GM19467 (cell line): Measurements from ENCODE around the gene ACADSB.
A peak's percentile ranks its signal among the peaks of the same experiment; 100 is the strongest.

Experiments used
- ATAC-seq: cut with Tn5 transposase; IDR thresholded peaks from one replicate; pipeline ENCODE4 v1.9.1; 2021; ENCODE audit warnings: mild to moderate bottlenecking, moderate library complexity; ENCODE audit not compliant: unreplicated experiment

Gene ACADSB

DNA sequence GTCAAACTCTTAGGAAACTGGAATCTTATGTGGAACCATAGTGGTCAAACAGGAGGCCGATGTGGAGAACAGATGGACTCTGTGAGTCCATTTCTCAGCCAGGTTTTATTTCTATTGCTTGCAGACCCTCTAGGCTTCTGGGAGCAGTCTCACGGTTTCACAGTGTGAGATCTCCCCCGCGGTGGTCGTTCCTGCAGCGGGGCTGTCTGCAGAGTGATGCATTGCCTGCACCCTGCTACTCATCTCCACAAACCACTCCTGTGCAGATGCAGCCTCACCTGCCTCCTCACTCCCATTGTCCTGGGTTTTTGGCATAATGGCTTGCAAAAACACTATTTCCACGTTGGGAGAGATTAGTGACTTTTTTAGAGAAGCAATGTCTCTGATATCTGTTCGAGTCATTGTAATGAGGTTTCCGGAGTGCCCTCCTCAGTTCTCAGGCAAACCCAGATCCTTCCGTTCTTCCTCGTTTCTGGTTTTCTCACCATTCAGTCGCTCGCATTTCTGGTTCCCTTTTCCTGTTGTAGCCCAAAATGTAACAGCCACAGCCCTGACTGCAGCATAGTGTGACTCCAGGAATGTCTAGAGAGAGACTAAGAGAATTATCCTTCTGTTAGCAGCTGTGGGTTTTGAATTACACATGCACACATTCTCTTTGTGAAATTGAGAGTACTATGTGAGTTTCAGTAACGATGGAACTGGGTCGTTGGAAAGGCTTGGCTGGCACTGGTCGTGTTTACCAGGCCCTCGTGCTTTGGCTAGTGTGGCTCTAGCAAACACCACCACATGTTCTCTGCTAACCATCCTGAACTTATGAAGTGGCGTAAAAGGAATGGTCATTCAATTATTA lies 30.2 kb downstream of the ACADSB start:
- ATAC-seq: no peak

DNA sequence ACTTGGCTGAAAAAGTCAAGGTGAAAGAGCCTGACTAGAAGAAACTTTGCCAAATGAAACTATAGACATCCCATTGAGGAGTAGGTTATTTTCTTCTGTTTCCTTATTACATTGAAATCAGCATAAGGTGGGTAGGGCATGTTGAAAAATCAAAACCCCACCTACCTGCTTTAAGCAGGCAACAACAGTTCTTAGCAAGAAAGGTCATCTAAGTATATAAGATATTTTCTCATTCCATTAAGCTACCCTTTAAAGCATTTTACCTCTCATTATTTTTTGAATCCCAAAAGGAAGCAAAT lies 30.8 kb downstream of the ACADSB start:
- no peak for ATAC-seq

DNA sequence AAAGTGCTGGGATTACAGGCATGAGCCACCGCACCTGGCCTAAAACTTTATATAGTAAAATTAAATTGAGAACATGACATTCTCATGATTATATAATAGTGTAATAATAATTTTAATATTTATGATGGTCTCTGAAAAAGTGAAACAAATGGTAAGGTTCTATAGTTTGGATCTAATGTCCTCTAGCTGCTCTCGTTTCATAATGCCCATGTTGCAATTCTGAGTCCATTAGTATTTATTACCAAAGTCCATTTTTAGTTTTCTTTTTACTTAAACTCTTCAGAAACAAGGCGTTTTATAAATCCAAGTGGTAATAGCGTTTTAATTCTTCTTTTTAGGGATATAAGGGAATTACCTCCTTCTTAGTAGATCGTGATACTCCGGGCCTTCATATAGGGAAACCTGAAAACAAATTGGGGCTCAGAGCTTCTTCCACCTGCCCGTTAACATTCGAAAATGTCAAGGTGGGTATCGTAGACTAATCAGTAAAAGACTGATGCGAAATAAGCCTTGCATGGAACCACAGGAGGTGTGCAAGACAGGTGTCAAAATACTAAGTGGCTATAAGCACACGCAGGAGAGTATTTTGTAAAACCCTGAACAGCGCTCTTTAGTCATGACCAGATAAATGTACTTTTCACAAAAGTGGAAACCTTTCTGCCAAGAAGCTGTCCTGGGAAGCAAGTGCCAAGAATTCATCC lies 34.1 kb downstream of the ACADSB start:
- ATAC-seq: no peak

DNA sequence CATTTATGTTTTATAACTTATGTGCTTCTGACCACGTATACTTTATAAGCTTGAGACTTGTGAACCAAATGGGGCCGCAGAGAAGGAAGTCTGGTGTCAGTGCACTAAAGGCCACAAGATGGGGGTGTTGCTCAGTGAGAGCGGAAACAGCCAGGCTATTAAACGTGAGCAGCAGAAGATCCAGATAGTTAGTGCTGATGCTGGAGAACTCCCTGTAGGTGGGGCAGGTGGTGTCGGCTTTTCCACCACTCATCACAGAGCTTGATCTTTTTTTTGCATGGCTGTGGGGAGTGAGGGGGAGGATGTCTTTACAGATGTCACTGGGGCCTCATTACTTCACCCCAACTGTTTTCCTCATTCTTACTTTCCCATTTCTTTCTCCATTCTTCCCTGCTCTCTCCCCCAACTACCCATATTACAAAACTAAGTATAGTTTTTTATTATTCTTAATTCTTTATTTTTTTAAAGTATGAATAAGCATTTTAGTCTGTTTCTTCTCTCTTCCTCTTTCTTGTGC lies 34.7 kb downstream of the ACADSB start:
- ATAC-seq: peak; percentile 67

DNA sequence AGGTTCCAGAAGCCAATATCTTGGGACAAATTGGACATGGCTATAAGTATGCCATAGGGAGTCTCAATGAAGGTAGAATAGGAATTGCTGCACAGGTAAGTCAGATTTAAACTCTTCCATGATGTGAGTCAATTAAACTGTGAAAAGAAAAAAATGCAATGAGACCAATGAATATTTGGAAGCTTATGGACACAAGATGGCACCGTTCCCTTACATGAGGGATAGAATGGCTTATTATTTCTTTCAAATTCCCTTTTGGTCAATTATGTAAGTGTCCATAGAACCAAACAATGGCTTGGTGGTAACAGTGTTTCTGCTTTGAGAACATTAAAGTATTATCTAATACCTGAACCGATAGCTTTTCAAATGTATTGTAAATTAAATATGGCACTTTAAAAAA lies 35.6 kb downstream of the ACADSB start:
- no peak for ATAC-seq

DNA sequence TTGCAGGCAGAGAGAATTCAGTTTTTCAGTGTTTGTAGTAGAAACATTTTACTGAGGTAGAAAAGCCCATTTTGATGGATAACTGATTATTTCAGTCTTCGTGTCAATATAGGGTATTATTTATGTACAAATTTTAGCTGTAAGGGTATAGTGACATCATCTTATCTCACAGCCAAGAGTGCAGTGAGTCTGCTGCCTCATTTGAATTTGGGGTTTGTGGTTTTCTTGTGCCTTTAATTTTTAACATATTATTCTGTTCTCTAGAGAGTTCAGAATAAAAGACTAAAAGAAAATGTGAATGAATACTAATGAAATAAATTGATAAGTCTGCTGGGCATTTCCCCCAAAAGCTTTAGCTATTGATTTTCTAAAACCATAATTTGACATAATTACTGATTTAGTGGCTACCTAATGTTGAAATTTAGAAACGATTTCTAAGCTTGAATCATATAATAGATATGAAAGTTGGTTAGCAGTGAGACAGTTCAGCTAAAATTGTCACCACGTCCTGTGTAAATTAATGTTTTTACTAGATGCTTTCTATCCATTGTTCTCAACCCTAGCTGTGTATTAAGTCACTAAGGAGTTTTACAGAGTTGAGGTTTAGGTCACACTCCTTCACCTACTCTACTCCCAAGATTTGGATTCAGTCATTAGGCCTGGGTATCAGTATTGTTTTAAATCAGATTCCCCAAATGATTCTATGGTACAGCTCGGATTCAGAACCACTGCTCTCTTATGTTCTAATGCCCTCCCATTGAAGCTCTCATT lies 37.3 kb downstream of the ACADSB start:
- no peak for ATAC-seq

DNA sequence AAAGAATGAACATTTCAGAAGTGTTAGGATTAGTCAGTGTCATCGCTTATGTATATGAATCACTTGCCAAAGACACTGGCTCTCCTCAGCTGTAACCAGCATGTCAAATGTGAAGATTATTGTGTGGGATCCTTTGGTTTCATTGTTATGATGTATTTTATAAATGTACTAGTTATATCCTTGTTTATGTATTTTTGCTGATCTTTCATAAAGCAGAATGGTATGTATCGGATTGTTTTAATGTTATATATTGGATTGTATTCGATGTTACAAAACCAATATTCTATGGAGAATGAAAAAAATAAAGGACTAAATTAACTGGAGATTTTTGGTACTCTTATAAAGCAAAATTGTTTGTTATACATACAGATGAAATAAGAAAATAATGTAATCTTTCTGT lies 49.2 kb downstream of the ACADSB start:
- ATAC-seq: no peak

DNA sequence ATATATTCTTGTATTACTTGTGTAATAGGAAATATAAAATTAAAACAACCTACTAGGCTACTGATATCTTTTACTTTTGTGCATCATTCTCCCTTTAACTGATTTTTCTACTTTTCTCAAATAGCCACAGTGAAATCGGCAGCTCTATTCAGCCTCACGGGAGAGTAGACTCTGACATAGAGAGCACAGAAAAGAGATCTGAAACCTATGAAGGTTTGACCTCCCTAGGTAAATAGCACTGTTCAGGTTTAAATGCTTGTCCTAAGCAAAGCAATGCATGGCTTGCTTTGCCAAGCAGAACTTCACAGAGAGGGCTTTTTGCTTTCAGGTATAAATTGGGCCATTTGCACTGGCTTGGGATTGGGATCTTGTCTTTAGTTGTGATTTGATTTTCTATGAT lies 53.1 kb downstream of the ACADSB start:
- no peak for ATAC-seq

DNA sequence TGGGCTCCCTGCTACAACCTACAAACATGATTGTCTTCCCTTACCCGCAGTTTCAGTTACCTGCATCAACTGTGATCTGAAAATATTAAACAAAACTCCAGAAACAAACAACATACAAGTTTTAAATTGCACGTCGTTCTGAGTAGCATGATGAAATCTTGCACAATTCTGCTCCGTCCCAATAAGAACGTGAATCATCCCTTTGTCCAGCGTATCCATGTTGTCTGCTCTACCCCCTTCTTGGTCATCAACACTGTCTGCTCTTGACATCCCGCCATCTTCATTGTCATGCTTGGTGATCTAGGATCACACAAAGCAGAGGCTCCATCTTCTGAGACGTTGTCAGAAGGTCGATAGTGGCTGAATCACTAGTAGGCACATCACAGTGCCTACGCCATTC lies 53.9 kb downstream of the ACADSB start:
- no peak for ATAC-seq

DNA sequence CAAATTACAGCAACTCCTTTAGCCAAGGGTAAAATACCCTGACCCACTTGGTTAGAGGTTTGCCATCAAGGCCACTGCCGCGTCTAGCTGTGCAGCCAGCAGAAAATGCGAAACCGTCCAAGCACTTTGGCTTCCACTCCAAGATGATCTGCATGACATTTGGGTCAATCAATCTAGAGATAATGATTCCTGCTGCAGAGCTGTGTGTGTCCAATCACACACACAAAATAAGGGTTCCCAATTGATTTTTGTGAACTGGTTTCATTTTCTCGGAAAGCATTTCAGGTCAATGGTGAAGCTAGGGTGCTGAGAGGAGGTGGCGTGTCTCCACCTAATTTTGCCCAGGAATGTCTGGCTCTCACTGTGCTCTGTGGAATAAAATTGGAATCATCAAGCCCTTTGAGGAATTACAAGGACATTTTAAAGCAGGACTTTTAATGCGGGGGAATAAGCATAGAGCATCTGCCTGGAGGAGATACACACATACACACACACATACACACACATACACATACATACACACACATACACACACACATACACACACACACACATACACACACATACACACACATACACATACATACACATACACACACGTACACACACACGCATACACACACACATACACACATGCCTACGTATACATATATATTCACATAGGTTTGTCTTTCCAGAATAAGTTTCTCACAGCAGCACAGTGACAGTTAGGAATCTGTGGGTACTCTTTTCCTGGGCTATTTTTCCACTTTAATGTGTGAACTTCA lies 59.5 kb downstream of the ACADSB start:
- no peak for ATAC-seq

DNA sequence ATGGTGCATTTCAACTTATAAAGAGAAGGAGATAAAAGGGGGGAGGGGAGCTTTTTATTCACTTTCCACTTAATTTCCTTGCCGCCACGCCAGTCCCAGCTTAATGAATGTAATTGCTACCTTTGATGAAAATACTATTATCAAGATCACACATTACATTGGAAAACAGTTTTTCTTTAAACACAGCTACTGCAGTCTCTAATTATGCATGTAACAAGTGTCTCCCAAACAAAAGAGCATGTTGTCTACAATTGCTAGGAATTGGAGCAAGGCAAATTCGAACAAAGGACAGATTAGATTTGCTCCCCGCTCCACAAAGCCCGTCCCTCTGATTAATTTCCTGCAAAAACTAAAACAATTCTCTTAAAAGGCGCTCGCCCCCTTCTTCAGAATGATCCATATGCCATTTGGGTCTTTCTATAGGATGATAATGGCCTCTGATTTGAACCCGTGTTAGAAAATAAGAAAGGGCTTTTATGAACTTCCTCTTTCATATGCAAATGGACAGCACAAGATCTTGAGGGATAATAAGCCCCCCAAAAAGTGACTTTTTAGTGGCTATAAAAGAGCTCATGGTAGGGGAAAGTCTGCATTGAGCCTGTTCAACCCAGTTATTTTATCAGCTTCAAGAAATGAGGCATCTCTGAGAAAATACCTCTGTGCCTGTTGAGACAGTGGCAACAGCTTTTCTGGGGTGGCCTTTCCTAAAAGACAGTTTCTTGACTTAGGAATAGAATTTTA lies 60.6 kb downstream of the ACADSB start:
- no peak for ATAC-seq

DNA sequence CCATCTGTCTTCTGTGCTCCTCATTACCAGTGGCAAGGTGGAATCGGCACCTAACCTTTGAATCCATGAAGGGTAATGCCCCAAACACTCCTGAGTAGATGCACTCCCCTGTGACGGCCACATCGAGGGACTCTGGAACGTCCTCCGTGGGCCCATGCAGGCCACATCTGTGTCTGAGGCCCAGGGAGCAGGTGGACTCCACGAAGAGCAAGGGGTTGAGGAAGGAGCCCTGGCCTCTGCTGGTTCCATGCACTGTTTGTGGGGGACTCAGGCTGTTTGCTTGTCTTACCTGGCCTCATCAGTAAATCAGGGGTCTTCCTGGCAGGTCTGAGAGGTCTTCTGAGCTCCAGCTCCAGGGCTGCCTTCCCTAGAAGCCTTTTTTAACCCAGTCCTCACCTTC lies 64.4 kb downstream of the ACADSB start:
- no peak for ATAC-seq

DNA sequence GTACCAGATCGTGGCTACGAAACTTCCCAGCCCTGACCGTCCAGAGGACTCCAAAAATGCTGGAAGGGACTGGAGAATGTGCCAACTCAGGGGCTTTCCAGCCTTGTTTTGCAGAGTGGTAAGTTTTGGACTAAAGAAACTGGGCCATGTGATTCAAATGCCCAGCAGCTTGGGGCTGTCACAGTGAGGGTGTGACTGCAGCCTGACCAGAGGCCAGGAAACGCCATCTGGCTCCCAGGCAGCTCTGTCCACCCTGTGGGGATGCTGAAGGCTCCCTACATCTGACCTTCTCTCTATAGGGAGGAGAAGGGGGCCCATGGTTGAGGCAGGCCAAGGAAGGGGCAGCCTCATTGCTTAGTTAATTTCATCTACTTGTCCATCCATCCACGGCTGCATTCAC lies 65.4 kb downstream of the ACADSB start:
- no peak for ATAC-seq

DNA sequence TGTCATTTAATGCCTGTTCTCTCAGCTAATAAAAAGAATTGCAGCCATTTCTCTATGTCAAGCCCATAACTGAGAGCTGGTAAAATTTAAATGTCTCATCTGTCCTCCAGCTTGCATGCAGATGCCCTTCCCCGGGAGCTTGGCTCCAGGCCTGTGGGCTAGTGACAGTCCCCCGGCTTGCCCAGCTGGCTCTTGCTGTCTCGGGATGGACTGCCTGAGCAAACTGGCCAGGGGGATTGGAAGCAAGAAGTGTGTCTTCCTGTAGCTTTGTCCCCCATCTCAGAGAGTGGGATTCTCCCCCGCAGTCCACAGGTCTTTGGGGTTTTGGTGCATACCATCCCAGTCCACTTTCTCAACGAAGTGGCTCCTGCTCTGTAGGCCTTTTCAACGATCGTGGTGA lies 73.1 kb downstream of the ACADSB start:
- ATAC-seq: no peak

DNA sequence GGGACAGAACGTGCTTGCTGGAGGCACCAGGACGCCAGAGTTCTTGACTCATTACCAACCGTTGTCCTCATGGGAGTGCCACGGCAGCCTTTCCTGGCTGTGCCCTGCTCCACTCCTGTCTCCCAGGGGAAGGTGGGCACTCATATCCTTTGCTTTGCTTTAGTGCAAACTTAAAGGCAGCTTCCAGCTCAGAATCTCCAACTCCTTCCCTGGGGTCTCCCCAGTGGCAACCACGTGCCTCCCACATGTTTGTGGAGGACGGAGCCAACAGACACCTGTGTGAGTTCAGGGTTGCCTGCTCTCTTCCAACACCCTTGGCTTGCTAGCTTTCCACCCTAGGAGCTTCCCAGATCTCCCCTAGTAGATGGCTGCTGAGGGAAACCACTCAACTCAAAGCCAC lies 75.0 kb downstream of the ACADSB start:
- no peak for ATAC-seq

DNA sequence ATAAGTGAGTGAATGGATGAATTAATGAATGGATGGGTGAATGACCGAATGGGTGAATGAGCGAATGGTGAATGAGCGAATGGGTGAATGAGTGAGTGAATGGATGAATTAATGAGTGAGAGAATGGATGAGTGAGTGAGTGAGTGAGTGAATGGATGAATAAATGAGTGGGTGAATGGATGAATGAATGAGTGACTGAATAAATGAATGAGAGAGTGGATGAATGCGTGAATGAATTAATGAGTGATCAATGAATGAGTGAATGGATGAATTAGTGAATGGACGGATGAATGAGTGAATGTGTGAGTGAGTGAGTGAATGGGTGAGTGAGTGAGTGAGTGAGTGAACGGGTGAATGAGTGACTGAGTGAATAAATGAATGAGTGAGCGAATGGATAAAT lies 77.5 kb downstream of the ACADSB start:
- no peak for ATAC-seq

DNA sequence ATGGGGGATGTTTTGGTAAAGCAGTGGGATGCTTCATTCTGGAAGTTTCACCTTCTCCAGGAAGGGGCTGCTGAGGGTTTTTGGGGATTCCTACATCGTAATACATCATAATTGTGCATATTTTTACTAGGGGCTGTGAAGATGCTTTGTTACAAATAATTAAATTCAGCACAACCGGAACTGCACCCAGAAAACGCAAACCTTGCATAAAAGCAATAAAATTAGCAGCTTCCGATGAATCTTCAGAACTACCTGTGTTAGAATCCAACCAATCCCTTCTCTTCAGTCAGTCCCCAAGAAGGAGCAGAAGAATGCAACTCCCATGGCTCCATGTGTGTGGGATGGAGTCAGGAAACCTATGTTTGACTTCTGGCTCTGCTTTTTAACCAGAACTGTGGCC lies 78.5 kb downstream of the ACADSB start:
- no peak for ATAC-seq

DNA sequence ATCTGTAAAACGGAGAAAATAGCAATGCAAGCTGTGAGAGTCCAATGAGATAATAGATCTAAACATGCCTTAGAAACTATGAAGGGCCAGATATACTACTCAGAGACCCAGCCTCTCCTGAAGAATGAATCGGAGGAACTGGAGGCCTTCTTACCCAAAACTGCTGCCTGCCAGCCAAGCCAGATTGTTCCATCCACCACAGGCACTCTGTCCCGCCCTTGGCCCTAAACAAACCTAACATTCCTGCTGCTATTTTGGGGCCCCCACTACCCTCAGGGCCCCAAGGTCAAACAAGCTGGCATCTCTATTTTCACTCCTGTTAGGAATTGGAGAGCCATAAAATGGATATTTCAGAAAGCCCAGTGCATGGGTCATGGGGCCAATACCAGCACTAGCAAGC lies 79.0 kb downstream of the ACADSB start:
- ATAC-seq: no peak

DNA sequence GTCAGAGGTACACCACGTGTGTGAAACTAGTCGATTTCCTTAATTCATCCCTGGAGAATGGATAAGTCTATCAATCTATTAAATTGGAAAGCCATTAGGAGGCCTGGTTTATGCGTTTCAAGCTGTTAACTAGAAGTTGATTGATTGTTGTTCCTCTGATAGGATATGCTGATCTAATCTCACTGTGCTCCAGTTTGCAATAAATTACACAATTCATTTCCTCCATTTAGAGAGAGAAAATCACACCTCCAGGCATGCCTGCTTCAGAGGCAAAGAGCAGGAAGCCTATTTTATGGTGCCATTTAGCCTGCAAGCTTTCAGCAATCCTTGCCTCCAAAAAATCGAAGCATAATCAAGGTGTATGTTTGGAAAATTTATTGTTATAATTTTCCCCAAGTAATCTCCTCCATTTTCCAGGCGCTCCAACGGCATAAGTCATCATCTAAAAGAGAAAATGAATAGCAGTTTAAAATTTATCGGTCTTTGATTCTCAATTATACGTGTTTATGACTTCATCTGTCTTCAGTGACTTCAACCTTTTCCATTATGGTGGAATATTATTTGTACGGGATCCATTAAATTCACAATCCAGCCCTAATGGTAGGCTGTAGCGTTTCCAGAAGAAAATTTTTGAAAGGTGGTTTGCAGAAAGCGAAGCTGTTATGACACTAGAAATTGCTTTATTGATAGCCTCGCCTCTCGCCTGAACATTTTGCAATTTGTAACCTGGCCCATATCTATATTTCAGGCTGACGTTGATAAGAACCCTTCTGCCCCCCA lies 84.0 kb downstream of the ACADSB start:
- ATAC-seq: no peak

DNA sequence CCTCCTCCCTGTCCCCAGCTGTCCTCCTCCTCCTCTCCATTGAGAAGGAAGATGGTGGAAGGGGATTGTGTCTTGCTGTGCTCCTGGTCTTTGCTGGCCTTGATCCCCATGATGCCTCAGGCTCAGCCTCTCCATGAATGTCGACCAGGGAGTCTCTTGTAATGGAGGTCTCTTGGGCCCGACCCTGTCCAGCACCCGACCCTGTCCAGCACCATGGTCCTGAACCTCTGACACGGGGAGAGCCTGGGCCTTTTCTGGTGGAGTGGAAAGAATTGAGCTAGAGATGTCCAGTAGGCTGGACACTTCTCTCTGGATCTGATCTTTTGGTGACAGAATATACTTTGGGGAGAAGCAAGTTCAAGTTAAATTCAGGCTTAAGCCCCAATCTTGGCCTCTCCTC lies 84.7 kb downstream of the ACADSB start:
- no peak for ATAC-seq
